Measurements from ENCODE around the gene TBC1D2B. TPM values are rescaled to one million over a fixed set of nuclear protein-coding genes. Genes with fewer than 3 reads are reported as not detected.

TBC1D2B gene
- total RNA-seq, 1 experiment from 2014 or later = 17.6 TPM

DNA sequence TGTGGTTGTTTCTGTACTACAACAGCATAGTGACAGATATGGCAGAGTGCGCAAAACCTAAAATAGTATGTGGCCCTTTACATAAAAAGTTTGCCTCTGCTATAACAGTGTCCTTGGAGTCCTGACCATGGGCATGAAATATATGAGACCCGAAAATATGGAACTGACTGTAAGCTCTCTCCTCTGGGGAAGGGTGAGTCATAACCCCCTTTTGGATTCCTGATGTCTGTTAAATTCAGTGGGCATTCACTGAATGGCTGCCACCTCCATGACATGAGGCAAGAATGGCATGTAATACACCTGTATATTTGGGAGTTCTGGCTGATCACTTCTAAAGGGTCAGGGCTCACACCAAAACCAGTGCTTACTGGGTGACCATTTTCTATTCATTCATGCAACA, 6.1 kb downstream of the TBC1D2B start:
- Histone ChIP-seq H3K56ac (ENCODE audit: insufficient read length, low read depth, low read length) (no peak overlapping the region), H2BK12ac (ENCODE audit: insufficient read length, low read depth, low read length) (no peak overlapping the region), H3K4ac (ENCODE audit: low read depth, low read length) (no peak overlapping the region), H3K9ac (ENCODE audit: extremely low read depth, insufficient read length, low read length) (no peak overlapping the region), H3K4me2 (ENCODE audit: insufficient read depth, insufficient read length, low read length) (no peak overlapping the region), H3K14ac (ENCODE audit: insufficient read depth, low read length) (no peak overlapping the region), H4K8ac (replicated peaks; ENCODE audit: insufficient read length, low read depth, low read length) (no peak overlapping the region), H3K18ac (ENCODE audit: insufficient read length, low read depth, low read length) (no peak overlapping the region), H3K9me3 (ENCODE audit: control insufficient read depth, low read depth, low read length) (no peaks in the 10 kb centered on the region), H4K91ac (ENCODE audit: insufficient read length, low read depth, low read length) (no peak overlapping the region), H2BK5ac (ENCODE audit: insufficient read length, low read length) (no peak overlapping the region), H3K23ac (ENCODE audit: insufficient read length, low read depth, low read length) (no peak overlapping the region), H4K5ac (ENCODE audit: insufficient read length, low read depth, low read length) (no peak overlapping the region), H4K20me1 (ENCODE audit: control insufficient read depth, insufficient read depth, insufficient read length) (no peaks in the 10 kb centered on the region), H3K27ac (ENCODE audit: insufficient read length, low read depth, low read length) (no peak overlapping the region), H3K23me2 (ENCODE audit: insufficient read length, low read depth, low read length, poor library complexity, severe bottlenecking) (no peaks in the 10 kb centered on the region), H3K27me3 (ENCODE audit: insufficient read depth, low read length) (no peaks in the 10 kb centered on the region), H2AFZ (ENCODE audit: low read length) (no peak overlapping the region), H3T11ph (ENCODE audit: low read length) (no peak overlapping the region), H3K79me2 (ENCODE audit: insufficient read depth, low read length) (no peaks in the 10 kb centered on the region; the same call in 1 of the 2 replicates), H2AK5ac (ENCODE audit: insufficient read length, low read length) (no peak overlapping the region), H2BK20ac (ENCODE audit: low read depth, low read length, poor library complexity, severe bottlenecking) (no peak overlapping the region), H2BK15ac (ENCODE audit: low read depth, low read length) (no peak overlapping the region), H3K79me1 (ENCODE audit: insufficient read depth, low read depth, low read length, poor library complexity, severe bottlenecking) (no peaks in the 10 kb centered on the region), H2BK120ac (ENCODE audit: low read depth, low read length, poor library complexity, severe bottlenecking) (no peak overlapping the region), H3K4me1 (ENCODE audit: insufficient read depth, low read length) (peaks cover 18% of the 10 kb centered on the region)
- no peaks in the 10 kb centered on the region for H3K27me3 Mint-ChIP-seq (ENCODE audit: low read depth)
- peaks cover 49 to 68% of the 10 kb centered on the region in 2 experiments for H3K4me1 Mint-ChIP-seq
- whole genome bisulfite sequencing (ENCODE audit: extremely low coverage, insufficient read length, low lambda C conversion rate) = no CpG with 5 or more reads among the region's 2 CpGs
- H3K36me3 Mint-ChIP-seq (ENCODE audit: insufficient read depth in 1 of 3, low read depth in 3 of 3) = peaks cover 0 to 4% (median 0%) of the 10 kb centered on the region in 3 experiments; a peak in 2 of 7 replicates
- DNase-seq = no peak
- TF ChIP-seq CTCF (conservative IDR thresholded peaks at IDR 0.05) = no peak
- no peaks in the 10 kb centered on the region for H3K9me3 Mint-ChIP-seq
- no peak overlapping the region for H3K4me3 Mint-ChIP-seq
- peak overlapping the region in 2 of 3 experiments; percentile 51 to 59; a peak in 2 of 7 replicates for H3K27ac Mint-ChIP-seq

Data from H9 (cell line).